Thyroid gland (tissue), 4 donors: Measurements from ENCODE around the gene LRP6.

Experiments
- POLR2A ChIP-seq, 2 donors: fragments of 450-650 bp; IDR thresholded peaks; one replicate each; pipeline ENCODE4 v1.6.1; 2017; ENCODE audit warnings: antibody characterized with exemption in 2 of 2, mild to moderate bottlenecking in 2 of 2, moderate library complexity in 1 of 2
- TF ChIP-seq, protein P1 (sequence below), 6 experiments: fragments of 200-600 bp in 3 of 6; fragments of 450-650 bp in 3 of 6; sonication (generic) in 3 of 6; IDR thresholded peaks; one replicate each; pipeline ENCODE4 v1.5.1; 2016 to 2019; ENCODE audit warnings: antibody characterized with exemption in 6 of 6, mild to moderate bottlenecking in 2 of 6, inconsistent platforms in 1 of 6, moderate library complexity in 1 of 6

DNA sequence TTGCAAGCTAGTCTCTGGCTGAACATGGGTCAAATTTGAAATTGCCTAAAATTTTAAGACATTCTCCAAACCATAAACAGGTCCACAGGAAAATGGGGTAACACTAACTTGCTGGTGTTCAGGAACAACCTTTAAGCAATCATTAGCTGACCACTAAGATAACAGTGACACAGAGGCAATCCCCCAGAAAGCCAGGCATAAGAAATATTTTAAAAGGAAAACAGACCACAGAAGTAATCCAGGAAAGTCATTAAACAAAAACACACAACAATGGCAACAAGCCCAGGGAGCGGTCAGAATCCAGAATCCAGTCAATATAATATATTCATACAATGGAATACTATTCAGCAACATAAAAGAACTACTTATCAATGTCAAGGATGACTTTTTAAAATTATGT lies 59.1 kb downstream of the LRP6 start:
- TF ChIP-seq, protein P1, sequence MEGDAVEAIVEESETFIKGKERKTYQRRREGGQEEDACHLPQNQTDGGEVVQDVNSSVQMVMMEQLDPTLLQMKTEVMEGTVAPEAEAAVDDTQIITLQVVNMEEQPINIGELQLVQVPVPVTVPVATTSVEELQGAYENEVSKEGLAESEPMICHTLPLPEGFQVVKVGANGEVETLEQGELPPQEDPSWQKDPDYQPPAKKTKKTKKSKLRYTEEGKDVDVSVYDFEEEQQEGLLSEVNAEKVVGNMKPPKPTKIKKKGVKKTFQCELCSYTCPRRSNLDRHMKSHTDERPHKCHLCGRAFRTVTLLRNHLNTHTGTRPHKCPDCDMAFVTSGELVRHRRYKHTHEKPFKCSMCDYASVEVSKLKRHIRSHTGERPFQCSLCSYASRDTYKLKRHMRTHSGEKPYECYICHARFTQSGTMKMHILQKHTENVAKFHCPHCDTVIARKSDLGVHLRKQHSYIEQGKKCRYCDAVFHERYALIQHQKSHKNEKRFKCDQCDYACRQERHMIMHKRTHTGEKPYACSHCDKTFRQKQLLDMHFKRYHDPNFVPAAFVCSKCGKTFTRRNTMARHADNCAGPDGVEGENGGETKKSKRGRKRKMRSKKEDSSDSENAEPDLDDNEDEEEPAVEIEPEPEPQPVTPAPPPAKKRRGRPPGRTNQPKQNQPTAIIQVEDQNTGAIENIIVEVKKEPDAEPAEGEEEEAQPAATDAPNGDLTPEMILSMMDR (IDR thresholded peaks at IDR 0.05), result no peak
- TF ChIP-seq POLR2A (IDR thresholded peaks at IDR 0.05), result no peak
